ENCODE measurements around the gene GCNA. TPM values are rescaled to one million over a fixed set of nuclear protein-coding genes. Genes with fewer than 3 reads are reported as not detected.

Gene GCNA
- total and polyA plus RNA-seq, 2 donors (not counting 1 experiment from before 2014, with no cell fraction given) = 0.74 to 2.3 TPM

DNA sequence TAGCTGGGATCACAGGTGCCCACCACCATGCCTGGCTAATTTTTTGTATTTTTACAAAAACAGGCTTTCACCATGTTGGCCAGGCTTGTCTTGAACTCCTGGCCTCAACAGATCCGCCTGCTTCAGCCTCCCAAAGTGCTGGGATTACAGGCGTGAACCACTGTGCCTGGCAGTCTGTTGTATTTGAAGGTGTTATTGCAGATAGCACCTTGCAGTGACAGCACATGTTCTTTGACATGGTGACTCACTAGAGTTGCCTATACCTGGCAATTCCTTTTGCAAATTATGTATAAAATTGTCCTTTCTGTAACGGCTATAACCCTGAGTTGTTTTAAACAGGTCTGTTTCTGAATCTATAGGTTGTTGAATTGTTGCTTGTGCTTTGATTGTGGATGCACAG, 37.4 kb upstream of the GCNA start:
- Histone ChIP-seq H4K20me1 (ENCODE audit: control insufficient read depth, extremely low read depth, insufficient read depth, low read length) (peaks cover 8% of the 10 kb centered on the region), H3K4me3 (replicated peaks in 1 of 4; ENCODE audit: control extremely low read depth in 1 of 4, insufficient read depth in 1 of 4, low read depth in 3 of 4, low read length in 4 of 4) (no peak overlapping the region), H3K79me2 (ENCODE audit: control insufficient read depth, insufficient read depth, low read length) (peaks cover 84% of the 10 kb centered on the region), H3K27ac (ENCODE audit: insufficient read depth, low read length) (no peak overlapping the region), H3K4me2 (ENCODE audit: extremely low read depth, insufficient read depth, low read length) (no peak overlapping the region), H3K9me3 (ENCODE audit: control insufficient read depth, insufficient read depth, low read depth, low read length) (no peaks in the 10 kb centered on the region), H3K36me3 (ENCODE audit: control insufficient read depth, insufficient read depth, low read length) (no peaks in the 10 kb centered on the region), H3K9ac (ENCODE audit: insufficient read depth, low read length) (no peak overlapping the region), H2AFZ (ENCODE audit: low read length) (no peak overlapping the region), H3K4me1 (ENCODE audit: control insufficient read depth, extremely low read depth, insufficient read depth, low read length) (peaks cover 3% of the 10 kb centered on the region), H3K27me3 (ENCODE audit: control insufficient read depth, insufficient read depth, low read length) (no peaks in the 10 kb centered on the region)
- TF ChIP-seq EZH2 (IDR thresholded peaks at IDR 0.05; ENCODE audit: low read length, missing control alignments) = no peak
- TF ChIP-seq, protein P1, sequence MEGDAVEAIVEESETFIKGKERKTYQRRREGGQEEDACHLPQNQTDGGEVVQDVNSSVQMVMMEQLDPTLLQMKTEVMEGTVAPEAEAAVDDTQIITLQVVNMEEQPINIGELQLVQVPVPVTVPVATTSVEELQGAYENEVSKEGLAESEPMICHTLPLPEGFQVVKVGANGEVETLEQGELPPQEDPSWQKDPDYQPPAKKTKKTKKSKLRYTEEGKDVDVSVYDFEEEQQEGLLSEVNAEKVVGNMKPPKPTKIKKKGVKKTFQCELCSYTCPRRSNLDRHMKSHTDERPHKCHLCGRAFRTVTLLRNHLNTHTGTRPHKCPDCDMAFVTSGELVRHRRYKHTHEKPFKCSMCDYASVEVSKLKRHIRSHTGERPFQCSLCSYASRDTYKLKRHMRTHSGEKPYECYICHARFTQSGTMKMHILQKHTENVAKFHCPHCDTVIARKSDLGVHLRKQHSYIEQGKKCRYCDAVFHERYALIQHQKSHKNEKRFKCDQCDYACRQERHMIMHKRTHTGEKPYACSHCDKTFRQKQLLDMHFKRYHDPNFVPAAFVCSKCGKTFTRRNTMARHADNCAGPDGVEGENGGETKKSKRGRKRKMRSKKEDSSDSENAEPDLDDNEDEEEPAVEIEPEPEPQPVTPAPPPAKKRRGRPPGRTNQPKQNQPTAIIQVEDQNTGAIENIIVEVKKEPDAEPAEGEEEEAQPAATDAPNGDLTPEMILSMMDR (conservative IDR thresholded peaks at IDR 0.05 in 1 of 2, IDR thresholded peaks at IDR 0.05 in 1 of 2; ENCODE audit: low read depth in 1 of 2, low read length in 2 of 2) = no peak
- no peak for DNase-seq (ENCODE audit: low read depth in 2 of 2)

GRCh38 chrX:71541210-71542022, 36.8 kb upstream of the GCNA start:
- Histone ChIP-seq H3K27ac (ENCODE audit: insufficient read depth, low read length) (peak overlapping the region; percentile 45), H3K36me3 (ENCODE audit: control insufficient read depth, insufficient read depth, low read length) (no peaks in the 10 kb centered on the region), H3K4me2 (ENCODE audit: extremely low read depth, insufficient read depth, low read length) (peak overlapping the region; percentile 44), H3K4me3 (replicated peaks in 1 of 4; ENCODE audit: control extremely low read depth in 1 of 4, insufficient read depth in 1 of 4, low read depth in 3 of 4, low read length in 4 of 4) (peak overlapping the region in 1 of 4 experiments; percentile 30), H4K20me1 (ENCODE audit: control insufficient read depth, extremely low read depth, insufficient read depth, low read length) (peaks cover 8% of the 10 kb centered on the region), H3K79me2 (ENCODE audit: control insufficient read depth, insufficient read depth, low read length) (peaks cover 82% of the 10 kb centered on the region), H2AFZ (ENCODE audit: low read length) (no peak overlapping the region), H3K9me3 (ENCODE audit: control insufficient read depth, insufficient read depth, low read depth, low read length) (no peaks in the 10 kb centered on the region), H3K9ac (ENCODE audit: insufficient read depth, low read length) (no peak overlapping the region), H3K4me1 (ENCODE audit: control insufficient read depth, extremely low read depth, insufficient read depth, low read length) (peaks cover 3% of the 10 kb centered on the region), H3K27me3 (ENCODE audit: control insufficient read depth, insufficient read depth, low read length) (no peaks in the 10 kb centered on the region)
- DNase-seq (ENCODE audit: low read depth in 2 of 2) = peak; percentile 60 to 62
- TF ChIP-seq EZH2 (IDR thresholded peaks at IDR 0.05; ENCODE audit: low read length, missing control alignments) = no peak
- TF ChIP-seq, protein P1 (conservative IDR thresholded peaks at IDR 0.05 in 1 of 2, IDR thresholded peaks at IDR 0.05 in 1 of 2; ENCODE audit: low read depth in 1 of 2, low read length in 2 of 2) = no peak

DNA sequence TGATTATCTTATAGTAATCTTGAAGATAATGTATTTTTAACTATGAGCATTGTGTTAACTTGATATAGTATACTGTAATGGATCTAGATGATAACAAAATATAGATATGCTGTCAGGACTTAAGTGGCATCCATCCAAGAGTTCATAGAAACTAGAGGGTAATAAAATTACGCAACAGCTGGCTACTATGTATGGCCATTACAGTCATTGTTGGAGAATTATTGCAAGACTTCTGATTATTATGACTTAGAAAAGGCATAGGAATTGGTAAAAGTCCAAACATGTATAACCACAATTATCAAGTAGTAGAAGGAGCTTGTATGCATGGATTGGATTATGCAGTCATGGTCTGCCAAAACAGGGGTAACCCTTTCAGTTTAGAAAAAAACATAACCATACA, 35.8 kb upstream of the GCNA start:
- Histone ChIP-seq H3K4me3 (replicated peaks in 1 of 4; ENCODE audit: control extremely low read depth in 1 of 4, insufficient read depth in 1 of 4, low read depth in 3 of 4, low read length in 4 of 4) (peak overlapping the region in 1 of 4 experiments; percentile 30), H3K79me2 (ENCODE audit: control insufficient read depth, insufficient read depth, low read length) (peaks cover 79% of the 10 kb centered on the region), H3K27me3 (ENCODE audit: control insufficient read depth, insufficient read depth, low read length) (no peaks in the 10 kb centered on the region), H3K4me2 (ENCODE audit: extremely low read depth, insufficient read depth, low read length) (peak overlapping the region; percentile 25), H3K36me3 (ENCODE audit: control insufficient read depth, insufficient read depth, low read length) (peaks cover 5% of the 10 kb centered on the region), H3K9me3 (ENCODE audit: control insufficient read depth, insufficient read depth, low read depth, low read length) (no peaks in the 10 kb centered on the region), H3K27ac (ENCODE audit: insufficient read depth, low read length) (peak overlapping the region; percentile 23), H3K9ac (ENCODE audit: insufficient read depth, low read length) (no peak overlapping the region), H2AFZ (ENCODE audit: low read length) (no peak overlapping the region), H3K4me1 (ENCODE audit: control insufficient read depth, extremely low read depth, insufficient read depth, low read length) (peaks cover 3% of the 10 kb centered on the region), H4K20me1 (ENCODE audit: control insufficient read depth, extremely low read depth, insufficient read depth, low read length) (peaks cover 8% of the 10 kb centered on the region)
- TF ChIP-seq, protein P1 (conservative IDR thresholded peaks at IDR 0.05 in 1 of 2, IDR thresholded peaks at IDR 0.05 in 1 of 2; ENCODE audit: low read depth in 1 of 2, low read length in 2 of 2) = no peak
- no peak for TF ChIP-seq EZH2 (IDR thresholded peaks at IDR 0.05; ENCODE audit: low read length, missing control alignments)
- peak; percentile 55 to 89 for DNase-seq (ENCODE audit: low read depth in 2 of 2)
